SH-SY5Y (cell line): ENCODE results near the gene RNASE4.

Experiments used
- GATA2 ChIP-seq: IDR thresholded peaks from 2 replicates; pipeline ENCODE4 v1.6.1; 2011; ENCODE audit warnings: mild to moderate bottlenecking, low read depth, low read length
- GATA3 ChIP-seq: IDR thresholded peaks from 2 replicates; pipeline ENCODE4 v1.6.1; 2011; ENCODE audit warnings: low read depth, mild to moderate bottlenecking, low read length, moderate library complexity

- TF ChIP-seq GATA2 (no peak), GATA3 (no peak)
Measured at GRCh38 chr14:20687362-20688166, 3.2 kb downstream of the RNASE4 start.
